ENCODE data around the gene KCNIP1.

Gene KCNIP1

GRCh38 chr5:170466553-170466952 is 37.3 kb upstream of the KCNIP1 start:
- Histone ChIP-seq H3K4me3 (ENCODE audit: insufficient read depth, low read length, poor library complexity, severe bottlenecking) (no peak overlapping the region), H3K79me2 (ENCODE audit: insufficient read depth, low read length) (no peaks in the 10 kb centered on the region), H3K9me3 (ENCODE audit: insufficient read depth, low read length) (no peaks in the 10 kb centered on the region), H3K9me2 (replicated peaks; ENCODE audit: insufficient read depth, low read length) (no peaks in the 10 kb centered on the region), H3F3A (ENCODE audit: insufficient read depth) (no peaks in the 10 kb centered on the region), H2AFZ (ENCODE audit: low read depth, low read length, severe bottlenecking) (no peak overlapping the region), H3K36me3 (ENCODE audit: low read length) (no peaks in the 10 kb centered on the region), H3K27me3 (ENCODE audit: low read length) (no peaks in the 10 kb centered on the region), H3K4me2 (ENCODE audit: low read depth, low read length, poor library complexity, severe bottlenecking) (no peak overlapping the region), H3K27ac (ENCODE audit: low read depth, low read length) (no peak overlapping the region), H4K20me1 (ENCODE audit: low read depth, low read length) (no peaks in the 10 kb centered on the region), H3K9ac (ENCODE audit: low read length) (no peak overlapping the region)
- TF ChIP-seq EZH2phosphoT487 (conservative IDR thresholded peaks at IDR 0.05; ENCODE audit: low read length) = no peak

GRCh38 chr5:170466988-170467707 is 36.7 kb upstream of the KCNIP1 start:
- no peak overlapping the region for H3K4me2 ChIP-seq (ENCODE audit: low read depth, low read length, poor library complexity, severe bottlenecking)
- H3K27me3 ChIP-seq (ENCODE audit: low read length) = no peaks in the 10 kb centered on the region
- H3K36me3 ChIP-seq (ENCODE audit: low read length) = no peaks in the 10 kb centered on the region
- no peaks in the 10 kb centered on the region for H3K9me3 ChIP-seq (ENCODE audit: insufficient read depth, low read length)
- H3K27ac ChIP-seq (ENCODE audit: low read depth, low read length) = no peak overlapping the region
- no peak overlapping the region for H3K9ac ChIP-seq (ENCODE audit: low read length)
- TF ChIP-seq CTCF (IDR thresholded peaks at IDR 0.05; ENCODE audit: insufficient read depth, low read length, poor library complexity, severe bottlenecking) (no peak), EZH2phosphoT487 (conservative IDR thresholded peaks at IDR 0.05; ENCODE audit: low read length) (no peak)
- no peak overlapping the region for H2AFZ ChIP-seq (ENCODE audit: low read depth, low read length, severe bottlenecking)
- no peaks in the 10 kb centered on the region for H3K79me2 ChIP-seq (ENCODE audit: insufficient read depth, low read length)
- no peak overlapping the region for H3K4me3 ChIP-seq (ENCODE audit: insufficient read depth, low read length, poor library complexity, severe bottlenecking)
- no peaks in the 10 kb centered on the region for H3F3A ChIP-seq (ENCODE audit: insufficient read depth)
- H4K20me1 ChIP-seq (ENCODE audit: low read depth, low read length) = no peaks in the 10 kb centered on the region
- no peaks in the 10 kb centered on the region for H3K9me2 ChIP-seq (replicated peaks; ENCODE audit: insufficient read depth, low read length)

- H3K36me3 ChIP-seq (ENCODE audit: low read length) = no peaks in the 10 kb centered on the region
- no peaks in the 10 kb centered on the region for H4K20me1 ChIP-seq (ENCODE audit: low read depth, low read length)
- H3K9me2 ChIP-seq (replicated peaks; ENCODE audit: insufficient read depth, low read length) = no peaks in the 10 kb centered on the region
- H3K4me3 ChIP-seq (ENCODE audit: insufficient read depth, low read length, poor library complexity, severe bottlenecking) = no peak overlapping the region
- H3K79me2 ChIP-seq (ENCODE audit: insufficient read depth, low read length) = no peaks in the 10 kb centered on the region
- no peak overlapping the region for H3K27ac ChIP-seq (ENCODE audit: low read depth, low read length)
- H2AFZ ChIP-seq (ENCODE audit: low read depth, low read length, severe bottlenecking) = no peak overlapping the region
- no peaks in the 10 kb centered on the region for H3F3A ChIP-seq (ENCODE audit: insufficient read depth)
- H3K4me2 ChIP-seq (ENCODE audit: low read depth, low read length, poor library complexity, severe bottlenecking) = no peak overlapping the region
- TF ChIP-seq EZH2phosphoT487 (conservative IDR thresholded peaks at IDR 0.05; ENCODE audit: low read length) (no peak), CTCF (IDR thresholded peaks at IDR 0.05; ENCODE audit: insufficient read depth, low read length, poor library complexity, severe bottlenecking) (no peak)
- no peaks in the 10 kb centered on the region for H3K9me3 ChIP-seq (ENCODE audit: insufficient read depth, low read length)
- H3K9ac ChIP-seq (ENCODE audit: low read length) = no peak overlapping the region
- H3K27me3 ChIP-seq (ENCODE audit: low read length) = no peaks in the 10 kb centered on the region
Observed at GRCh38 chr5:170468633-170469285, 35.1 kb upstream of the KCNIP1 start.

DNA sequence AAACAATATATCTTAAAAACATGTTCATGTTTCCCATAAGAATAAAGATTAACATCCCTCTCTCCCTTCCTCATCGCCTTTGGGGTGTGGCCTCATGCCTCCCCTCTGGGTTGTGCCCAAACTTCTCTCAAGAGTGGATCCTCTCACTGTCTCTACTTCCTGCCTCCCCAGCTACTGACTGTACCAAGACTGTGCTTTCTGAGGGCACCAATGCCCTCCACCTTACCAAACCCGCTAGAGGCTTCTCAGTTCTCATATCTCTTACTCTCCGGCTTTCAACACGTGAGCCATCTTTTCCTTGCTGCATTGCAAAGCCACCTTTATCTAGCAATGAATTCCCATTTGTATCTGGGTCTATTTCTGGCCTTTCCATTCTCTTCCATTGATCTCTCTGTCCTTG is 34.4 kb upstream of the KCNIP1 start:
- H4K20me1 ChIP-seq (ENCODE audit: low read depth, low read length) = no peaks in the 10 kb centered on the region
- H3K27ac ChIP-seq (ENCODE audit: low read depth, low read length) = no peak overlapping the region
- H2AFZ ChIP-seq (ENCODE audit: low read depth, low read length, severe bottlenecking) = no peak overlapping the region
- no peak overlapping the region for H3K4me2 ChIP-seq (ENCODE audit: low read depth, low read length, poor library complexity, severe bottlenecking)
- H3K79me2 ChIP-seq (ENCODE audit: insufficient read depth, low read length) = no peaks in the 10 kb centered on the region
- H3K9me3 ChIP-seq (ENCODE audit: insufficient read depth, low read length) = no peaks in the 10 kb centered on the region
- H3K27me3 ChIP-seq (ENCODE audit: low read length) = no peaks in the 10 kb centered on the region
- TF ChIP-seq CTCF (IDR thresholded peaks at IDR 0.05; ENCODE audit: insufficient read depth, low read length, poor library complexity, severe bottlenecking) = no peak
- no peak for TF ChIP-seq EZH2phosphoT487 (conservative IDR thresholded peaks at IDR 0.05; ENCODE audit: low read length)
- no peak overlapping the region for H3K9ac ChIP-seq (ENCODE audit: low read length)
- no peak overlapping the region for H3K4me3 ChIP-seq (ENCODE audit: insufficient read depth, low read length, poor library complexity, severe bottlenecking)
- no peaks in the 10 kb centered on the region for H3F3A ChIP-seq (ENCODE audit: insufficient read depth)
- H3K36me3 ChIP-seq (ENCODE audit: low read length) = no peaks in the 10 kb centered on the region
- no peaks in the 10 kb centered on the region for H3K9me2 ChIP-seq (replicated peaks; ENCODE audit: insufficient read depth, low read length)

All from SU-DHL-6 (cell line).